Peyer's patch (tissue), 4 donors: ENCODE results near the gene TIMM13.

Experiments
- CTCF ChIP-seq, 6 experiments: fragments of 450-650 bp in 4 of 6; fragments of 200-600 bp in 2 of 6; sonication (generic) in 1 of 6; IDR thresholded peaks; one replicate each; pipeline ENCODE4 v1.5.1; 2017 to 2019; ENCODE audit warnings: antibody characterized with exemption in 6 of 6, mild to moderate bottlenecking in 3 of 6, moderate library complexity in 1 of 6
- POLR2A ChIP-seq, 2 donors: fragments of 450-650 bp; IDR thresholded peaks; one replicate each; pipeline ENCODE4 v1.5.1; 2017; ENCODE audit warnings: antibody characterized with exemption in 2 of 2, mild to moderate bottlenecking in 2 of 2, moderate library complexity in 2 of 2

- TF ChIP-seq POLR2A (IDR thresholded peaks at IDR 0.05) (no peak), CTCF (IDR thresholded peaks at IDR 0.05) (no peak)
Observed at GRCh38 chr19:2399582-2399981, 27.8 kb downstream of the TIMM13 start.
